Heart left ventricle (tissue), 16 donors: ENCODE measurements around the gene SLC35D1. TPM values are rescaled to one million over a fixed set of nuclear protein-coding genes. Genes with fewer than 3 reads are reported as not detected.
"Not testable (repeated sequence)": the region's sequence is repeated elsewhere in the genome, so short reads cannot be mapped to it uniquely, and the experiment has no call there.

Experiments used
- ATAC-seq, 4 donors: fragments of 200-7000 bp; cut with Tn5 transposase; one replicate each; pipeline ENCODE4 v1.9.1; 2020 to 2022; ENCODE audit warnings: moderate library complexity in 4 of 4, mild to moderate bottlenecking in 3 of 4, moderate number of reproducible peaks in 1 of 4
- DNase-seq, 5 donors: peaks; one replicate each; pipeline ENCODE4 v3.0.0-alpha.2; 2020
- H3K27ac ChIP-seq, 12 donors: fragments of 200-600 bp; sonication (generic) in 4 of 12; one replicate each; pipeline versions ENCODE4 v1.5.0 to v1.8.0; 2016 to 2022; ENCODE audit warnings: mild to moderate bottlenecking in 2 of 12
- H3K27me3 ChIP-seq, 9 donors: fragments of 200-600 bp; sonication (generic) in 2 of 9; one replicate each; pipeline versions ENCODE4 v1.5.1 to v1.8.0; 2016 to 2022; ENCODE audit warnings: mild to moderate bottlenecking in 3 of 9
- H3K36me3 ChIP-seq, 9 donors: fragments of 200-600 bp; sonication (generic) in 2 of 9; one replicate each; pipeline versions ENCODE4 v1.5.0 to v1.8.0; 2018 to 2022; ENCODE audit warnings: mild to moderate bottlenecking in 2 of 9
- H3K4me1 ChIP-seq, 12 donors: fragments of 200-600 bp; sonication (generic) in 4 of 12; one replicate each; pipeline versions ENCODE4 v1.5.0 to v1.8.0; 2016 to 2022; ENCODE audit warnings: mild to moderate bottlenecking in 3 of 12
- H3K4me3 ChIP-seq, 12 donors: fragments of 200-600 bp; sonication (generic) in 4 of 12; one replicate each; pipeline versions ENCODE4 v1.5.0 to v1.8.0; 2017 to 2022; ENCODE audit warnings: mild to moderate bottlenecking in 9 of 12, moderate library complexity in 4 of 12
- H3K9me3 ChIP-seq, 12 donors: fragments of 200-600 bp; sonication (generic) in 4 of 12; one replicate each; pipeline versions ENCODE4 v1.5.0 to v1.8.0; 2016 to 2022; ENCODE audit warnings: mild to moderate bottlenecking in 1 of 12
- POLR2A ChIP-seq, 2 donors: fragments of 450-650 bp; IDR thresholded peaks; one replicate each; pipeline ENCODE4 v1.6.1; 2017; ENCODE audit warnings: antibody characterized with exemption in 2 of 2, mild to moderate bottlenecking in 2 of 2, moderate library complexity in 2 of 2
- WGBS, 4 donors: extraction: QIAGEN DNeasy Blood & Tissue Kit in 2 of 4; methylation state at CpG; one replicate each; pipeline versions ENCODE4 v1.1.5 to v1.1.7; 2013 to 2018; 5-methylcytosine and 5-hydroxymethylcytosine counted together
- intact Hi-C, 10 donors: fragments of 100-400 bp; cut with DNase I; formaldehyde crosslinking; loops; one replicate each; pipeline versions ENCODE4 v1.11.1 to v1.14.2; 2022
- polyA plus RNA-seq, 2 donors: library from polyadenylated mRNA; stranded (reverse); fragments of 200-250 nt; gene quantifications; one replicate each; pipeline ENCODE4 v1.2.3, GENCODE V29; 2013
- total RNA-seq, 9 donors: library from RNA; depleted of rRNA in 2 of 9; stranded (reverse); fragments of >200 nt in 2 of 9; fragmentation: NEBNext Ultra II Directional in 3 of 9; extraction: Animal tissue kit (Norgen Biotek cat#: 25700) in 3 of 9; gene quantifications; one replicate each; pipeline versions ENCODE4 v1.1.0 to v1.2.4, GENCODE V29; 2016 to 2023
- TF ChIP-seq, protein P1 (sequence below), 12 donors: fragments of 200-600 bp; sonication (generic) in 4 of 12; IDR thresholded peaks; one replicate each; pipeline versions ENCODE4 v1.5.0 to v1.8.0; 2018 to 2022; ENCODE audit warnings: antibody characterized with exemption in 12 of 12, mild to moderate bottlenecking in 5 of 12
- donor health status: ischemic (EF 13 %, LVEDD 7.1; RV severe dilation, severe dysfunction).
- donor health status: healthy with polysubstance abuse.
- donor health status: DM: no; HTN: yes; CAD: no.
- donor health status: DM: no; HTN: no; CAD: no.
- donor health status: ischemic (EF 25% LVEDD 6.9; RV normal size, moderate dysfunction).
- donor health status: ischemic (EF 25% LVEDD 5.7; RV mildly dilated, moderate dysfunction).
- donor health status: healthy.
- donor health status: DM: yes; HTN: yes; CAD: no.
- donor health status: ischemic (EF 35%, LVEDD 5.7; RV mildly dilated, moderate dysfunction).
- donor health status: nonischemic (EF 11% LVEDD 7.7; RV severe dilation, severe dysfunction).
- donor health status: DM: yes; HTN: yes; CAD: no.
- donor health status: PGD.
- donor health status: ischemic (EF 29% LVEDD 5.4; RV normal size, mild dysfunction).
- donor health status: nonischemic (EF 23%, LVEDD 6.1; RV moderate dilation, normal function).

SLC35D1 gene
- total and polyA plus RNA-seq, 11 donors, result 1.8 to 6.8 (median 3.7) TPM

GRCh38 chr1:67084765-67085318 is 30.9 kb upstream of the SLC35D1 start:
- DNase-seq (no peak), ATAC-seq (no peak)
- no peak overlapping the region for H3K27ac ChIP-seq
- H3K4me1 ChIP-seq, result no peaks in the 10 kb centered on the region
- no peak overlapping the region for H3K4me3 ChIP-seq
- no peaks in the 10 kb centered on the region for H3K27me3 ChIP-seq
- intact Hi-C loops, result no loop called here
- 95 to 98% (median 96%) methylated on average over 6 to 7 of the region's 9 CpGs for WGBS, 4 donors
- TF ChIP-seq, protein P1, sequence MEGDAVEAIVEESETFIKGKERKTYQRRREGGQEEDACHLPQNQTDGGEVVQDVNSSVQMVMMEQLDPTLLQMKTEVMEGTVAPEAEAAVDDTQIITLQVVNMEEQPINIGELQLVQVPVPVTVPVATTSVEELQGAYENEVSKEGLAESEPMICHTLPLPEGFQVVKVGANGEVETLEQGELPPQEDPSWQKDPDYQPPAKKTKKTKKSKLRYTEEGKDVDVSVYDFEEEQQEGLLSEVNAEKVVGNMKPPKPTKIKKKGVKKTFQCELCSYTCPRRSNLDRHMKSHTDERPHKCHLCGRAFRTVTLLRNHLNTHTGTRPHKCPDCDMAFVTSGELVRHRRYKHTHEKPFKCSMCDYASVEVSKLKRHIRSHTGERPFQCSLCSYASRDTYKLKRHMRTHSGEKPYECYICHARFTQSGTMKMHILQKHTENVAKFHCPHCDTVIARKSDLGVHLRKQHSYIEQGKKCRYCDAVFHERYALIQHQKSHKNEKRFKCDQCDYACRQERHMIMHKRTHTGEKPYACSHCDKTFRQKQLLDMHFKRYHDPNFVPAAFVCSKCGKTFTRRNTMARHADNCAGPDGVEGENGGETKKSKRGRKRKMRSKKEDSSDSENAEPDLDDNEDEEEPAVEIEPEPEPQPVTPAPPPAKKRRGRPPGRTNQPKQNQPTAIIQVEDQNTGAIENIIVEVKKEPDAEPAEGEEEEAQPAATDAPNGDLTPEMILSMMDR (IDR thresholded peaks at IDR 0.05), result no peak
- no peak for TF ChIP-seq POLR2A (IDR thresholded peaks at IDR 0.05)
- peaks cover 0 to 6% (median 0%) of the 10 kb centered on the region in 12 donors for H3K9me3 ChIP-seq
- no peaks in the 10 kb centered on the region for H3K36me3 ChIP-seq

DNA sequence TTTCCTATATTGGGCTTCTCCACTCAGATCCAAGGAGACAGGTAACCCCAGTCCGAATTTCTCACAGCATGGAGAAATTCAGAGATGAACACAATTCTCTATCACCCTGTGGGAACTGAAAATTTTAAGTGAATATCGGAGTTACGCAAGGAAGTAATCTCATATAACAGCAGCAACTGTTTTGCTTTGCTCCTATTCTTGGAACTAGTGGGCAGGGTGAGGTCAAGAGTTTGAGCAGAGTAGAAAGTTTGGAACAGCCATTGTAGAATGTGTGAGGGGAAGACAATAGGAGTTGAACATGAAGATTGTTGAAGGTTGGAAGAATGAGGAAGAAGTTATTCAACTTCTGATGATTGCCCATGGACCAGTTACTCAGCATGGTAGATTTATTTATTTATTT is 24.3 kb upstream of the SLC35D1 start:
- DNase-seq, result no peak
- Histone ChIP-seq H3K9me3 (peaks cover 0 to 6% (median 0%) of the 10 kb centered on the region in 12 donors), H3K4me3 (no peak overlapping the region), H3K27me3 (no peaks in the 10 kb centered on the region), H3K4me1 (no peaks in the 10 kb centered on the region), H3K27ac (no peak overlapping the region), H3K36me3 (no peaks in the 10 kb centered on the region)
- 88 to 95% (median 94%) methylated on average over 3 of the region's 3 CpGs for WGBS, 4 donors
- no peak for ATAC-seq
- intact Hi-C loops, result no loop called here
- TF ChIP-seq POLR2A (IDR thresholded peaks at IDR 0.05), result no peak
- TF ChIP-seq, protein P1 (IDR thresholded peaks at IDR 0.05), result no peak

DNA sequence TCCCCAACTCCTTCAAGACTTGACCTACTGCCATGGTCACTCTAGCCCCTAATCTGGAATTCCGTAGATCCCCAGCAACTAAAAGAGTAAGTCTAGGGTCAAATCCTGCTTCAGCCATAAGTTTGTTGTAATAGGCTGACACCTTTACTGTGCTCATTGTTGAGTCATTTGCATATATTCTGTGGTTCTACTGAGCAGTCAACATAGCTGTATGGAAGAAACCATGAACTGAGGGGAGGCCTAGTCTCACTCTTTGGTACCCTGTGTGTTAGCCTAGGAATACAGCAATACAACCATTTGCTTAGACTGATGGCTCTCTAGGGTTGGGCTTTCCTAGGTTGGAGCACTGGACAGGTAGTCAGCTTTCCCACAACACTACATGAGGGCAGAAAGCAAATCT is 23.6 kb upstream of the SLC35D1 start:
- Histone ChIP-seq H3K9me3 (peaks cover 0 to 13% (median 0%) of the 10 kb centered on the region in 12 donors), H3K27ac (no peak overlapping the region), H3K4me1 (no peaks in the 10 kb centered on the region), H3K36me3 (no peaks in the 10 kb centered on the region), H3K4me3 (no peak overlapping the region), H3K27me3 (no peaks in the 10 kb centered on the region)
- no peak for TF ChIP-seq POLR2A (IDR thresholded peaks at IDR 0.05)
- TF ChIP-seq, protein P1 (IDR thresholded peaks at IDR 0.05), result no peak
- intact Hi-C loops, result no loop called here
- 92 to 100% (median 99%) methylated on average over 1 of the region's 1 CpG for WGBS, 4 donors
- ATAC-seq (no peak), DNase-seq (no peak)

GRCh38 chr1:67072749-67073148 is 18.8 kb upstream of the SLC35D1 start:
- Histone ChIP-seq H3K36me3 (no peaks in the 10 kb centered on the region), H3K27ac (no peak overlapping the region), H3K27me3 (no peaks in the 10 kb centered on the region), H3K9me3 (peaks cover 0 to 20% (median 3%) of the 10 kb centered on the region in 12 donors), H3K4me1 (no peaks in the 10 kb centered on the region), H3K4me3 (no peak overlapping the region)
- DNase-seq, result no peak
- TF ChIP-seq, protein P1 (IDR thresholded peaks at IDR 0.05), result no peak
- no peak for TF ChIP-seq POLR2A (IDR thresholded peaks at IDR 0.05)
- intact Hi-C loops, result no loop called here
- no peak for ATAC-seq
- WGBS, 4 donors, result 90 to 96% (median 93%) methylated on average over 1 of the region's 1 CpG

- intact Hi-C loops, result loop anchor here in 1 of 10 donors (10.0 kb wide), 1 partner anchor 67 kb away; the partner anchor contains the start of gene C1orf141
- ATAC-seq, H3K27ac ChIP-seq, H3K27me3 ChIP-seq, H3K4me3 ChIP-seq, H3K36me3 ChIP-seq, H3K4me1 ChIP-seq: not testable (repeated sequence)
- DNase-seq, result peak in 1 of 5 donors; percentile 28
- WGBS, 4 donors, result 59 to 64% (median 62%) methylated on average over 3 of the region's 3 CpGs
- peaks cover 0 to 20% (median 2%) of the 10 kb centered on the region in 12 donors for H3K9me3 ChIP-seq
These were observed 13.7 kb upstream of the SLC35D1 start for GRCh38 chr1:67067655-67068054.
